Coronary artery (tissue), 2 donors: Measurements from ENCODE around the gene MAFB.

ENCODE experiments used
- DNase-seq: peaks from one replicate; pipeline ENCODE4 v3.0.0-alpha.2; 2017; ENCODE audit warnings: low spot score
- H3K27ac ChIP-seq, 2 donors: fragments of 200-600 bp; sonication (generic); one replicate each; pipeline ENCODE4 v1.5.1; 2016 to 2019
- H3K4me3 ChIP-seq: fragments of 200-600 bp; sonication (generic); 2 replicates; pipeline ENCODE4 v1.5.1; 2016; ENCODE audit warnings: mild to moderate bottlenecking, moderate library complexity
- TF ChIP-seq, protein P1 (sequence below): fragments of 200-600 bp; sonication (generic); IDR thresholded peaks from one replicate; pipeline ENCODE4 v1.5.1; 2019; ENCODE audit warnings: antibody characterized with exemption

Gene MAFB

GRCh38 chr20:40714916-40715315 lies 25.9 kb upstream of the MAFB start:
- TF ChIP-seq, protein P1, sequence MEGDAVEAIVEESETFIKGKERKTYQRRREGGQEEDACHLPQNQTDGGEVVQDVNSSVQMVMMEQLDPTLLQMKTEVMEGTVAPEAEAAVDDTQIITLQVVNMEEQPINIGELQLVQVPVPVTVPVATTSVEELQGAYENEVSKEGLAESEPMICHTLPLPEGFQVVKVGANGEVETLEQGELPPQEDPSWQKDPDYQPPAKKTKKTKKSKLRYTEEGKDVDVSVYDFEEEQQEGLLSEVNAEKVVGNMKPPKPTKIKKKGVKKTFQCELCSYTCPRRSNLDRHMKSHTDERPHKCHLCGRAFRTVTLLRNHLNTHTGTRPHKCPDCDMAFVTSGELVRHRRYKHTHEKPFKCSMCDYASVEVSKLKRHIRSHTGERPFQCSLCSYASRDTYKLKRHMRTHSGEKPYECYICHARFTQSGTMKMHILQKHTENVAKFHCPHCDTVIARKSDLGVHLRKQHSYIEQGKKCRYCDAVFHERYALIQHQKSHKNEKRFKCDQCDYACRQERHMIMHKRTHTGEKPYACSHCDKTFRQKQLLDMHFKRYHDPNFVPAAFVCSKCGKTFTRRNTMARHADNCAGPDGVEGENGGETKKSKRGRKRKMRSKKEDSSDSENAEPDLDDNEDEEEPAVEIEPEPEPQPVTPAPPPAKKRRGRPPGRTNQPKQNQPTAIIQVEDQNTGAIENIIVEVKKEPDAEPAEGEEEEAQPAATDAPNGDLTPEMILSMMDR = no peak
- DNase-seq = no peak
- Histone ChIP-seq H3K4me3 (no peak overlapping the region), H3K27ac (no peak overlapping the region)

GRCh38 chr20:40714109-40714508 lies 25.1 kb upstream of the MAFB start:
- DNase-seq = no peak
- H3K27ac ChIP-seq = no peak overlapping the region
- H3K4me3 ChIP-seq = no peak overlapping the region
- TF ChIP-seq, protein P1 = no peak

DNA sequence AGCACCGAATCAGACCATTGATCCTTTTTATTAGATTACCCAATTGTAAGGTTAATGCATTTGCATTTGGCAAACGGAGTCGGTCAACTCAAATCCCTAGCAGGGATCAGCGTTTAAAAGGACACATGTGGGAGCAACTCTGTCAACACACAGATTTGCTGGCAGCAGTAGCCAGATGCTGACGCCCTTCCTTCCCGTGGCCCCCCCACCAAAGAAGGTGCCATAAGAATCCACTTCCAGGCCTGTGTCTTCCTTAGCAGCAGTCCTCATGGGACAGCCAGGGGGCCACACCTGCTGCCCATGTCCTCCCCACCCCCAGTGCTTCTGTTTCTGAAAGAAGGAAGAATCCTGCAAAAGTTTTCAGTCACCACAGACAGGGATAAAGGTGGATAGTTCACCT lies 24.5 kb upstream of the MAFB start:
- TF ChIP-seq, protein P1 = no peak
- no peak overlapping the region for H3K4me3 ChIP-seq
- DNase-seq = no peak
- H3K27ac ChIP-seq = no peak overlapping the region

DNA sequence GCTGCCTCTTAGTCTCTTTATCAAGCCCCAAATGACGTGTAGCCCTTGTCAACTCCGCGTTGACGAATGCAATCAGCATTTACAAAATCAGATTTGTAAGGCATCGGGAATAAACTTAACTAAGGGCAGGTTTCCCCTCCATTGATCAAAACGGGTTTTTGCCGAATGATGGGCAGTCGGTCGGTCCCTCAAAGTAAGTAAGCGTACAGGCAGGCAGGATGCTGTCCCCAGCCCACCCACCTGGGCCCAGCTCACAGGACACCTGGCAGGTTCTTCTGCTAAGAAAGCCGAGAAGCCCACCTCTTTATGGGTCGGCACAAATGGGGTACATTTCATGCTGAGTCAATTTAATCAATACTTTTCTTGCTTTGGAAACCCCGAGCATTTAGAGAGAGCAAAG lies 22.0 kb upstream of the MAFB start:
- peak; percentile 38 for DNase-seq
- no peak overlapping the region for H3K27ac ChIP-seq
- H3K4me3 ChIP-seq = no peak overlapping the region
- TF ChIP-seq, protein P1 = no peak

DNA sequence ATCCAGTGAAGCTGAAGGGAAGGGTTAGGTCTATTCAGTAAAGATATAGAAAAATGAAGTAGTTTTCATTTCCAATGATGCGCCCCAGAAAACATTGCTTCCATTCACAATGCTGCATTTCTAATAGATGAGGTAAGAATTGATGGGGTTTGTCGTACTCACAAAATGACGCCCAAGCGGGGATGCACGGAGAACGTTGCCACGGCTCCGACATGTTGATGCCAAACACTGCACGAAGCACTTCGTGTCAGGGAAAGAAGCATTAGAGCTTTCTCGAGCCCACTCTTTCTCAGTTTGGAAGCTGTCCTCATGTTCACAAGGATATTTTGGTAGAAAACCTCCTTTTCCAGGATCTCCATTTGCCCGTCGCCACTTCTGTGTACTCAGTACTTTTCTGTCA lies 21.6 kb upstream of the MAFB start:
- no peak for DNase-seq
- no peak overlapping the region for H3K4me3 ChIP-seq
- H3K27ac ChIP-seq = no peak overlapping the region
- TF ChIP-seq, protein P1 = no peak

GRCh38 chr20:40706977-40707582 lies 18.0 kb upstream of the MAFB start:
- Histone ChIP-seq H3K4me3 (no peak overlapping the region), H3K27ac (no peak overlapping the region)
- peak; percentile 36 for DNase-seq
- TF ChIP-seq, protein P1 = no peak

DNA sequence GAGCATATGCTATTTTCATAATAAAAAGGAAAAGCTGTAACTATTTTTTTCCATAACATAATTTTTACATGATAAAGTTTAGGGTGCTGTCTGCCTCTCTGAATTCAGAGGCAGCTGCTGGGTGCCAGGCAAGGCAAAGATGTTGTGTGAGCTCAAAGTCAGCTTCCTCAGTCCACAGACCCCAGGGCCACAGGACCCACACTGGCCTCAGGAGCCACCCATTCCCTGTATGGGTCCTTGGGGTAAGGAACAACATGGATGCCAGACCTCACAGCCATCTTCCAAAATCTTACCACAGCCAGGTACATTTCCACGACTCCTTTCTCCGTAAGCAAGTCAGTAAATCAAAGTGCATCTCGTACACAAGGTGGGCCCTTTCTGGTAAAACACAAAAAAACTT lies 16.4 kb upstream of the MAFB start:
- TF ChIP-seq, protein P1 = no peak
- Histone ChIP-seq H3K27ac (no peak overlapping the region), H3K4me3 (no peak overlapping the region)
- DNase-seq = peak; percentile 43
